Neural progenitor cell (in vitro differentiated cells): ENCODE results near the gene HCK. TPM values are rescaled to one million over a fixed set of nuclear protein-coding genes. Genes with fewer than 3 reads are reported as not detected.

ENCODE experiments used
- DNase-seq: peaks from one replicate; pipeline ENCODE4 v3.0.0-alpha.2; 2016; ENCODE audit warnings: low spot score
- H2AFZ ChIP-seq: fragments of 200-600 bp; sonication (generic); replicated peaks from 2 replicates; pipeline ENCODE4 v1.6.1; 2016; ENCODE audit warnings: antibody characterized with exemption
- H3F3A ChIP-seq: fragments of 200-600 bp; sonication (generic); 2 replicates; pipeline ENCODE4 v1.6.1; 2016; ENCODE audit warnings: antibody characterized with exemption, low read depth
- H3K27ac ChIP-seq: fragments of 200-600 bp; sonication (generic); 2 replicates; pipeline ENCODE4 v1.5.1; 2016; ENCODE audit warnings: mild to moderate bottlenecking
- H3K27me3 ChIP-seq: fragments of 200-600 bp; sonication (generic); 2 replicates; pipeline ENCODE4 v1.6.1; 2016; ENCODE audit warnings: mild to moderate bottlenecking, moderate library complexity
- H3K36me3 ChIP-seq: fragments of 200-600 bp; sonication (generic); 2 replicates; pipeline ENCODE4 v1.5.1; 2016
- H3K4me1 ChIP-seq: fragments of 200-600 bp; sonication (generic); 2 replicates; pipeline ENCODE4 v1.6.1; 2016; ENCODE audit warnings: mixed run types
- H3K4me2 ChIP-seq: fragments of 200-600 bp; sonication (generic); 2 replicates; pipeline ENCODE4 v1.6.1; 2016
- H3K4me3 ChIP-seq: fragments of 200-600 bp; sonication (generic); 2 replicates; pipeline ENCODE4 v1.5.1; 2016
- H3K79me2 ChIP-seq: fragments of 200-600 bp; sonication (generic); 2 replicates; pipeline ENCODE4 v1.6.1; 2016; ENCODE audit warnings: low read depth
- H3K9ac ChIP-seq: fragments of 200-600 bp; sonication (generic); 2 replicates; pipeline ENCODE4 v1.6.1; 2016
- H3K9me3 ChIP-seq: fragments of 200-600 bp; sonication (generic); 2 replicates; pipeline ENCODE4 v1.5.1; 2016; ENCODE audit warnings: low read depth
- H4K20me1 ChIP-seq: fragments of 200-600 bp; sonication (generic); 2 replicates; pipeline ENCODE4 v1.6.1; 2016; ENCODE audit warnings: low read depth
- H3K27ac Mint-ChIP-seq: 3 replicates; pipeline ENCODE4 v1.8.0; 2021; ENCODE audit warnings: mixed read lengths
- H3K27me3 Mint-ChIP-seq: 2 replicates; pipeline ENCODE4 v1.8.0; 2022; ENCODE audit warnings: low read depth, mild to moderate bottlenecking, inconsistent platforms, moderate library complexity, mixed read lengths; ENCODE audit not compliant: insufficient read depth
- H3K36me3 Mint-ChIP-seq: 3 replicates; pipeline ENCODE4 v1.8.0; 2021; ENCODE audit warnings: mixed read lengths
- H3K4me1 Mint-ChIP-seq: 3 replicates; pipeline ENCODE4 v1.8.0; 2021; ENCODE audit warnings: mixed read lengths
- H3K4me3 Mint-ChIP-seq: 3 replicates; pipeline ENCODE4 v1.8.0; 2021; ENCODE audit warnings: mild to moderate bottlenecking, moderate library complexity, mixed read lengths
- H3K9me3 Mint-ChIP-seq: 3 replicates; pipeline ENCODE4 v1.8.0; 2020; ENCODE audit warnings: mixed read lengths
- CTCF ChIP-seq: fragments of 200-600 bp; sonication (generic); IDR thresholded peaks from 2 replicates; pipeline ENCODE4 v1.5.1; 2017; ENCODE audit warnings: antibody characterized with exemption, mild to moderate bottlenecking
- EZH2 ChIP-seq: fragments of 200-600 bp; sonication (generic); IDR thresholded peaks from 2 replicates; pipeline ENCODE4 v1.6.1; 2017; ENCODE audit warnings: antibody characterized with exemption, mild to moderate bottlenecking, moderate library complexity
- EZH2phosphoT487 ChIP-seq: fragments of 200-600 bp; sonication (generic); IDR thresholded peaks from 2 replicates; pipeline ENCODE4 v1.6.1; 2017; ENCODE audit warnings: antibody characterized with exemption
- total RNA-seq: library from RNA; depleted of rRNA; stranded (reverse); fragments of >200 nt; gene quantifications from 2 replicates; pipeline ENCODE4 v1.2.3, GENCODE V29; 2015; ENCODE audit warnings: low replicate concordance

HCK gene
- total RNA-seq, 1 donor from 2014 or later, result not detected

- H3K36me3 Mint-ChIP-seq, result no peaks in the 10 kb centered on the region
- Histone ChIP-seq H3K27me3 (peaks cover 32% of the 10 kb centered on the region), H3K27ac (no peak overlapping the region), H2AFZ (no peak overlapping the region), H3K9ac (no peak overlapping the region), H3F3A (no peaks in the 10 kb centered on the region), H3K4me1 (peaks cover 9% of the 10 kb centered on the region), H3K36me3 (no peaks in the 10 kb centered on the region), H3K79me2 (no peaks in the 10 kb centered on the region), H3K4me3 (no peak overlapping the region), H4K20me1 (peaks cover 4% of the 10 kb centered on the region), H3K9me3 (no peaks in the 10 kb centered on the region), H3K4me2 (no peak overlapping the region)
- no peak overlapping the region for H3K27ac Mint-ChIP-seq
- no peak for DNase-seq
- TF ChIP-seq EZH2phosphoT487 (no peak), EZH2 (no peak), CTCF (no peak)
- peaks cover 16% of the 10 kb centered on the region for H3K27me3 Mint-ChIP-seq
- H3K4me1 Mint-ChIP-seq, result peaks cover 3% of the 10 kb centered on the region
- H3K9me3 Mint-ChIP-seq, result no peaks in the 10 kb centered on the region
- no peak overlapping the region for H3K4me3 Mint-ChIP-seq
Measured at GRCh38 chr20:32036716-32037485, 15.1 kb upstream of the HCK start.

GRCh38 chr20:32037929-32038328, 14.1 kb upstream of the HCK start:
- no peak overlapping the region for H3K27ac Mint-ChIP-seq
- Histone ChIP-seq H3K36me3 (no peaks in the 10 kb centered on the region), H3K9ac (no peak overlapping the region), H3F3A (no peaks in the 10 kb centered on the region), H3K9me3 (no peaks in the 10 kb centered on the region), H3K4me1 (peaks cover 9% of the 10 kb centered on the region), H2AFZ (no peak overlapping the region), H3K4me2 (no peak overlapping the region), H3K79me2 (no peaks in the 10 kb centered on the region), H3K27ac (no peak overlapping the region), H4K20me1 (no peaks in the 10 kb centered on the region), H3K4me3 (no peak overlapping the region), H3K27me3 (peaks cover 22% of the 10 kb centered on the region)
- no peaks in the 10 kb centered on the region for H3K36me3 Mint-ChIP-seq
- H3K9me3 Mint-ChIP-seq, result no peaks in the 10 kb centered on the region
- DNase-seq, result no peak
- TF ChIP-seq EZH2phosphoT487 (no peak), CTCF (no peak)
- peaks cover 16% of the 10 kb centered on the region for H3K27me3 Mint-ChIP-seq
- H3K4me1 Mint-ChIP-seq, result peaks cover 3% of the 10 kb centered on the region
- H3K4me3 Mint-ChIP-seq, result no peak overlapping the region

GRCh38 chr20:32040142-32040953, 11.7 kb upstream of the HCK start:
- TF ChIP-seq CTCF, result no peak
- TF ChIP-seq EZH2, result no peak
- no peak for TF ChIP-seq EZH2phosphoT487
- DNase-seq, result no peak
- Histone ChIP-seq H3K9me3 (no peaks in the 10 kb centered on the region), H4K20me1 (no peaks in the 10 kb centered on the region), H2AFZ (no peak overlapping the region), H3K9ac (no peak overlapping the region), H3K4me3 (no peak overlapping the region), H3F3A (no peaks in the 10 kb centered on the region), H3K4me1 (peaks cover 9% of the 10 kb centered on the region), H3K27ac (no peak overlapping the region), H3K79me2 (no peaks in the 10 kb centered on the region), H3K36me3 (no peaks in the 10 kb centered on the region), H3K27me3 (no peaks in the 10 kb centered on the region), H3K4me2 (no peak overlapping the region)
- peaks cover 3% of the 10 kb centered on the region for H3K4me1 Mint-ChIP-seq
- no peak overlapping the region for H3K4me3 Mint-ChIP-seq
- no peaks in the 10 kb centered on the region for H3K9me3 Mint-ChIP-seq
- peaks cover 14% of the 10 kb centered on the region for H3K27me3 Mint-ChIP-seq
- H3K27ac Mint-ChIP-seq, result no peak overlapping the region
- no peaks in the 10 kb centered on the region for H3K36me3 Mint-ChIP-seq
